K562 (cell line): ENCODE measurements around the gene FAF2. TPM values are rescaled to one million over a fixed set of nuclear protein-coding genes. Genes with fewer than 3 reads are reported as not detected.

Experiments
- ATAC-seq: fragments of 200-7000 bp; cut with Tn5 transposase; 3 replicates; pipeline ENCODE4 v1.9.1; 2020; ENCODE audit warnings: moderate library complexity
- BruUV-seq: library from RNA; stranded (reverse); fragments of 400-500 nt; replicated peaks from 2 replicates; lab custom pipeline; 2021; lab: Mats Ljungman, UMichigan
- CTCF ChIA-PET: fragments of 300-600 bp; formaldehyde crosslinking; extraction: SDS; loops from one replicate; lab custom pipeline; 2021; ENCODE audit warnings: low intra/inter-chr PET ratio; lab: Yijun Ruan, JAX
- POLR2A ChIA-PET: fragments of 300-600, 350-650 bp; sonication (Branson Sonifier 250); formaldehyde crosslinking; extraction: SDS; loops from one replicate; lab custom pipeline; 2021; ENCODE audit warnings: antibody characterized with exemption, inconsistent platforms; lab: Yijun Ruan, JAX
- DNase-seq, 4 experiments: peaks; one replicate each; pipeline versions ENCODE4 v3.0.0 to v3.0.0-alpha.2; 2011 to 2018; ENCODE audit warnings: low spot score in 3 of 4, mixed read lengths in 3 of 4; ENCODE audit errors: extremely low read depth in 1 of 4
- FAIRE-seq: peaks from 2 replicates; lab custom pipeline; 2011; peaks lifted over from hg19 to GRCh38; lab: Jason Lieb, UNC
- H2AFZ ChIP-seq: 2 replicates; pipeline ENCODE4 v1.6.0; 2011; ENCODE audit warnings: low read depth, low read length, control low read depth, inconsistent platforms
- H3K27ac ChIP-seq: fragments of 200-600 bp; 3 replicates; pipeline ENCODE4 v1.8.0; 2011; ENCODE audit warnings: low read depth, mild to moderate bottlenecking, control low read depth, inconsistent platforms, low read length, moderate library complexity, mixed read lengths; ENCODE audit errors: extremely low read depth
- H3K27me3 ChIP-seq, 2 experiments: fragments of 300-600 bp in 1 of 2; 2 replicates in 1 of 2; 3 replicates in 1 of 2; pipeline versions ENCODE4 v1.6.0 to v1.8.0; 2011; ENCODE audit warnings: inconsistent platforms in 2 of 2, low read length in 2 of 2, mild to moderate bottlenecking in 1 of 2, mixed read lengths in 1 of 2, moderate library complexity in 1 of 2; ENCODE audit not compliant: control insufficient read depth in 2 of 2, insufficient read depth in 2 of 2
- H3K36me3 ChIP-seq: fragments of 300-600 bp; 3 replicates; pipeline ENCODE4 v1.8.0; 2011; ENCODE audit warnings: mild to moderate bottlenecking, low read length, inconsistent platforms; ENCODE audit not compliant: control insufficient read depth, insufficient read depth
- H3K4me1 ChIP-seq, 2 experiments: fragments of 200-600 bp in 1 of 2; replicated peaks in 1 of 2; 2 replicates in 1 of 2; 3 replicates in 1 of 2; pipeline versions ENCODE4 v1.5.1 to v1.8.0; 2011; ENCODE audit warnings: inconsistent platforms in 2 of 2, low read length in 2 of 2, mild to moderate bottlenecking in 1 of 2, mixed read lengths in 1 of 2, moderate library complexity in 1 of 2; ENCODE audit not compliant: control insufficient read depth in 2 of 2, insufficient read depth in 2 of 2
- H3K4me2 ChIP-seq: 2 replicates; pipeline ENCODE4 v1.6.1; 2011; ENCODE audit warnings: low read length, control low read depth, inconsistent platforms, mixed read lengths; ENCODE audit not compliant: insufficient read depth
- H3K4me3 ChIP-seq: fragments of 200-600 bp; sonication (generic), shearing (Covaris generic); 2 replicates; pipeline ENCODE4 v1.5.1; 2016; ENCODE audit warnings: control low read depth, inconsistent platforms
- H3K79me2 ChIP-seq: fragments of 200-600 bp; 3 replicates; pipeline ENCODE4 v1.8.0; 2011; ENCODE audit warnings: low read length, inconsistent platforms; ENCODE audit not compliant: control insufficient read depth, insufficient read depth
- H3K9ac ChIP-seq, 2 experiments: 2 replicates each; pipeline versions ENCODE4 v1.6.0 to v1.6.1; 2011; ENCODE audit warnings: low read depth in 2 of 2, low read length in 2 of 2, control low read depth in 1 of 2, inconsistent platforms in 1 of 2, mild to moderate bottlenecking in 1 of 2, mixed read lengths in 1 of 2; ENCODE audit not compliant: insufficient read depth in 1 of 2
- H3K9me1 ChIP-seq: one replicate; pipeline ENCODE4 v1.6.0; 2011; ENCODE audit warnings: inconsistent platforms, mild to moderate bottlenecking, low read length, moderate library complexity; ENCODE audit not compliant: control insufficient read depth, insufficient read depth
- H3K9me3 ChIP-seq: replicated peaks from 2 replicates; pipeline ENCODE4 v1.5.1; 2011; ENCODE audit warnings: low read depth, low read length, inconsistent platforms; ENCODE audit not compliant: control insufficient read depth, insufficient read depth
- H4K20me1 ChIP-seq: replicated peaks from 2 replicates; pipeline ENCODE4 v1.6.1; 2011; ENCODE audit warnings: low read length, inconsistent platforms, mixed read lengths; ENCODE audit not compliant: control insufficient read depth, insufficient read depth
- GABPA ChIP-seq: fragments of 200-800 bp; sonication (Bioruptor generic); conservative IDR thresholded peaks from 2 replicates; pipeline ENCODE4 v1.6.1; 2016; ENCODE audit warnings: low read depth, missing genetic modification characterization, missing compliant biosample characterization
- GABPB2 ChIP-seq: fragments of 250-450 bp; sonication (Bioruptor Pico); conservative IDR thresholded peaks from 2 replicates; pipeline ENCODE4 v1.5.1; 2021; ENCODE audit warnings: mild to moderate bottlenecking
- MTA3 ChIP-seq: fragments of 450-650 bp; formaldehyde crosslinking; IDR thresholded peaks from 2 replicates; pipeline ENCODE4 v1.6.1; 2017; ENCODE audit warnings: mild to moderate bottlenecking, borderline replicate concordance
- POLR2AphosphoS2 ChIP-seq: IDR thresholded peaks from 2 replicates; pipeline ENCODE4 v1.6.1; 2012; ENCODE audit warnings: low read length, improper control_type of control experiment
- RFX1 ChIP-seq: fragments of 450-650 bp; IDR thresholded peaks from 2 replicates; pipeline ENCODE4 v1.6.1; 2016; ENCODE audit warnings: mild to moderate bottlenecking, moderate library complexity
- SNIP1 ChIP-seq: fragments of 450-650 bp; IDR thresholded peaks from 2 replicates; pipeline ENCODE4 v1.7.1; 2017; ENCODE audit warnings: low read depth, mild to moderate bottlenecking
- TAF7 ChIP-seq: fragments of 450-650 bp; IDR thresholded peaks from 2 replicates; pipeline ENCODE4 v1.6.1; 2016; ENCODE audit warnings: missing genetic modification characterization, missing compliant biosample characterization
- ZNF24 ChIP-seq: fragments of 450-650 bp; IDR thresholded peaks from 2 replicates; pipeline ENCODE4 v1.6.1; 2016
- ZNF785 ChIP-seq: fragments of 250-450 bp; sonication (Bioruptor Pico); IDR thresholded peaks from 2 replicates; pipeline ENCODE4 v1.4.0; 2020; ENCODE audit warnings: mild to moderate bottlenecking
- WGBS: fragments of 100-300 bp; shearing (Covaris generic); methylation state at CpG from one replicate; pipeline ENCODE4 v1.1.6; 2016; ENCODE audit warnings: low coverage, mixed read lengths; ENCODE audit not compliant: insufficient coverage; ENCODE audit errors: missing lambda C conversion rate; 5-methylcytosine and 5-hydroxymethylcytosine counted together
- in situ Hi-C: fragments of 300-500 bp; cut with MboI; formaldehyde crosslinking; loops from 4 replicates; pipeline ENCODE4 v1.15.0; 2018; ENCODE audit warnings: inconsistent platforms, mixed read lengths
- intact Hi-C: fragments of 100-400 bp; cut with micrococcal nuclease; formaldehyde crosslinking; loops from 2 replicates; pipeline ENCODE4 v1.14.2; 2022
- polyA plus RNA-seq, 8 experiments: library from polyadenylated mRNA; depleted of rRNA in 4 of 8; stranded (reverse) in 5 of 8; unstranded in 3 of 8; fragments of >200 nt; fragmentation: Nextera tagmentation in 2 of 8; fragmentation: Illumina TruSeq in 1 of 8; extraction: Ambion mirVana in 2 of 8; extraction: Trizol in 1 of 8; gene quantifications; 2 replicates each; pipeline versions ENCODE4 v1.2.1 to v1.2.3, GENCODE V29; 2011 to 2014; ENCODE audit warnings: inconsistent platforms in 1 of 8, missing spikeins in 1 of 8
- total RNA-seq, 7 experiments: library from RNA; depleted of rRNA in 6 of 7; stranded (reverse); fragments of >200 nt in 6 of 7; fragmentation: Illumina TruSeq in 2 of 7; extraction: Trizol in 2 of 7; gene quantifications; 2 replicates each; pipeline versions ENCODE4 v1.2.1 to v1.2.3, GENCODE V29; 2011 to 2021; ENCODE audit warnings: low replicate concordance in 1 of 7
- TF ChIP-seq, protein P1 (sequence below): fragments of 450-650 bp; IDR thresholded peaks from 2 replicates; pipeline ENCODE4 v1.6.1; 2016; ENCODE audit warnings: borderline replicate concordance
- TF ChIP-seq, protein P2 (sequence below): fragments of 450-650 bp; IDR thresholded peaks from 2 replicates; pipeline ENCODE4 v1.6.1; 2016
- TF ChIP-seq, protein P3 (sequence below): fragments of 250-450 bp; sonication (Bioruptor Pico); IDR thresholded peaks from 2 replicates; pipeline ENCODE4 v1.6.1; 2021; ENCODE audit warnings: mild to moderate bottlenecking
- TF ChIP-seq, protein P4 (sequence below): fragments of 200-800 bp; sonication (Bioruptor generic); IDR thresholded peaks from 2 replicates; pipeline ENCODE4 v1.6.1; 2016; ENCODE audit warnings: missing genetic modification characterization, missing compliant biosample characterization

Gene FAF2
- total and polyA plus RNA-seq, 9 of the 15 experiments (the other 6 are each of a cell fraction or from before 2014, with no cell fraction given) = 25.0 to 44.6 (median 36.1) TPM

DNA sequence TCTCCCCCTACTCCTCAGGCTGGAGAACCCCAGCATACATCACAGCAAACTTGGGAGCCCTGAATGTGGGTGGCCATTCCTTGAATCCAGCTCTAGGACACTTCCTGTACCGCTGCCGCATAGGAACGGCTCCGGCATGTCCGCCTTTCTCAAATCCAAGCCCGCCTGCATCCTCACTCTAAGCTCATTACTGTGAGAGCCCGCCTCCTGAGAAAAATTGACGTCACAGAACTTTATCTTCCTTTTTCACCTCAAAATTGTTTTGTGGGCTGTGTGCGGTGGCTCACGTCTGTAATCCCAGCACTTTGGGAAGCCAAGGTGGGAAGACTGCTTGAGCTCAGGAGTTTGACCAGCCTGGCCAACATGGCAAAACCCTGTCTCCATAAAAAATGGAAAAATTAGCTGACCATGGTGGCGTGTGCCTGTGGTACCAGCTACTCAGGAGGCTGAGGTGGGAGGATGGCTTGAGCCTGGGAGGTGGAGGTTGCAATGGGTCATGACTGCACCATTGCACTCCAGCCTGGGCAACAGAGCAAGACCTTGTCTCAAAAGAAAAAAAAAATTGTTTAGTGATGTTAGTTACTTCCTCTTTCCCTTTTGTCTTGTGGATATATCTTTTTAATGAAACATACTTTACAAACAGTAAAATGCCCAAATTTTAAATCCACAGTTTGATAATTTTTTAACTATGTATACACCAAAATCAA, 66.2 kb downstream of the FAF2 start (continued):
- TF ChIP-seq, protein P1, sequence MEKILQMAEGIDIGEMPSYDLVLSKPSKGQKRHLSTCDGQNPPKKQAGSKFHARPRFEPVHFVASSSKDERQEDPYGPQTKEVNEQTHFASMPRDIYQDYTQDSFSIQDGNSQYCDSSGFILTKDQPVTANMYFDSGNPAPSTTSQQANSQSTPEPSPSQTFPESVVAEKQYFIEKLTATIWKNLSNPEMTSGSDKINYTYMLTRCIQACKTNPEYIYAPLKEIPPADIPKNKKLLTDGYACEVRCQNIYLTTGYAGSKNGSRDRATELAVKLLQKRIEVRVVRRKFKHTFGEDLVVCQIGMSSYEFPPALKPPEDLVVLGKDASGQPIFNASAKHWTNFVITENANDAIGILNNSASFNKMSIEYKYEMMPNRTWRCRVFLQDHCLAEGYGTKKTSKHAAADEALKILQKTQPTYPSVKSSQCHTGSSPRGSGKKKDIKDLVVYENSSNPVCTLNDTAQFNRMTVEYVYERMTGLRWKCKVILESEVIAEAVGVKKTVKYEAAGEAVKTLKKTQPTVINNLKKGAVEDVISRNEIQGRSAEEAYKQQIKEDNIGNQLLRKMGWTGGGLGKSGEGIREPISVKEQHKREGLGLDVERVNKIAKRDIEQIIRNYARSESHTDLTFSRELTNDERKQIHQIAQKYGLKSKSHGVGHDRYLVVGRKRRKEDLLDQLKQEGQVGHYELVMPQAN = no peak
- TF ChIP-seq GABPA (tag) (no peak), ZNF785 (CRISPR knock-in tag) (no peak)
- TF ChIP-seq, protein P2, sequence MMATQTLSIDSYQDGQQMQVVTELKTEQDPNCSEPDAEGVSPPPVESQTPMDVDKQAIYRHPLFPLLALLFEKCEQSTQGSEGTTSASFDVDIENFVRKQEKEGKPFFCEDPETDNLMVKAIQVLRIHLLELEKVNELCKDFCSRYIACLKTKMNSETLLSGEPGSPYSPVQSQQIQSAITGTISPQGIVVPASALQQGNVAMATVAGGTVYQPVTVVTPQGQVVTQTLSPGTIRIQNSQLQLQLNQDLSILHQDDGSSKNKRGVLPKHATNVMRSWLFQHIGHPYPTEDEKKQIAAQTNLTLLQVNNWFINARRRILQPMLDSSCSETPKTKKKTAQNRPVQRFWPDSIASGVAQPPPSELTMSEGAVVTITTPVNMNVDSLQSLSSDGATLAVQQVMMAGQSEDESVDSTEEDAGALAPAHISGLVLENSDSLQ = no peak
- TF ChIP-seq, protein P3, sequence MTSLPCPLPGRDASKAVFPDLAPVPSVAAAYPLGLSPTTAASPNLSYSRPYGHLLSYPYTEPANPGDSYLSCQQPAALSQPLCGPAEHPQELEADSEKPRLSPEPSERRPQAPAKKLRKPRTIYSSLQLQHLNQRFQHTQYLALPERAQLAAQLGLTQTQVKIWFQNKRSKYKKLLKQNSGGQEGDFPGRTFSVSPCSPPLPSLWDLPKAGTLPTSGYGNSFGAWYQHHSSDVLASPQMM (CRISPR knock-in tag) = no peak

DNA sequence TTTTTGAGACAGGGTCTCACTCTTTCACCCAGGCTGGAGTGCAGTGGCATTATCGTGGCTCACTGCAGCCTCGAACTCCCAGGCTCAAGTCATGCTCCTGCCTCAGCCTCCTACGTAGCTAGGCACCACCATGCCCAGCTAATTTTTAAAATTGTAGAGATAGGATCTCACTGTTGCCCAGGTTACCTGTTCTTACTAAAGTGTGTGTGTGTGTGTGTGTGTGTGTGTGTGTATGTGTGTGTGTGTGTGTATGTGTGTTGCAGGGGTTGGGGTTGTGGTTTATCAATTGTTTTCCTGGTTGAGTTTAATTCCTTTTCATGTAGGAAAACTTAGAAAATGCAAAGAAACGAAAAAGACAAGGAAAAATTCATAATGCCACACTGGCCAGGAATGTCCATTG, 67.2 kb downstream of the FAF2 start:
- H3K4me1 ChIP-seq = peaks cover 9 to 11% of the 10 kb centered on the region in 2 experiments; a peak in 4 of 5 replicates
- no peaks in the 10 kb centered on the region for H4K20me1 ChIP-seq
- 45% methylated on average over 4 of the region's 4 CpGs for WGBS
- in situ Hi-C loops (no loop called here), intact Hi-C loops (no loop called here)
- ChIA-PET POLR2A (no interaction called here), CTCF (no interaction called here)
- no peak overlapping the region for H3K9ac ChIP-seq
- no peaks in the 10 kb centered on the region for H3K9me1 ChIP-seq
- no peak overlapping the region for H2AFZ ChIP-seq
- ATAC-seq = no peak
- H3K36me3 ChIP-seq = no peaks in the 10 kb centered on the region
- no TSS peak for BruUV-seq
- no peak overlapping the region for H3K4me2 ChIP-seq
- no peak overlapping the region for H3K4me3 ChIP-seq
- no peak for FAIRE-seq
- H3K79me2 ChIP-seq = no peaks in the 10 kb centered on the region
- peaks cover 8% of the 10 kb centered on the region in 2 experiments; a peak in 3 of 5 replicates for H3K27me3 ChIP-seq
- DNase-seq = no peak
- H3K9me3 ChIP-seq = no peaks in the 10 kb centered on the region
- H3K27ac ChIP-seq = no peak overlapping the region
- TF ChIP-seq TAF7 = no peak
- no peak for TF ChIP-seq POLR2AphosphoS2
- no peak for TF ChIP-seq ZNF24
- no peak for TF ChIP-seq SNIP1
- no peak for TF ChIP-seq MTA3
- no peak for TF ChIP-seq GABPB2 (CRISPR knock-in tag)
- TF ChIP-seq, protein P4, sequence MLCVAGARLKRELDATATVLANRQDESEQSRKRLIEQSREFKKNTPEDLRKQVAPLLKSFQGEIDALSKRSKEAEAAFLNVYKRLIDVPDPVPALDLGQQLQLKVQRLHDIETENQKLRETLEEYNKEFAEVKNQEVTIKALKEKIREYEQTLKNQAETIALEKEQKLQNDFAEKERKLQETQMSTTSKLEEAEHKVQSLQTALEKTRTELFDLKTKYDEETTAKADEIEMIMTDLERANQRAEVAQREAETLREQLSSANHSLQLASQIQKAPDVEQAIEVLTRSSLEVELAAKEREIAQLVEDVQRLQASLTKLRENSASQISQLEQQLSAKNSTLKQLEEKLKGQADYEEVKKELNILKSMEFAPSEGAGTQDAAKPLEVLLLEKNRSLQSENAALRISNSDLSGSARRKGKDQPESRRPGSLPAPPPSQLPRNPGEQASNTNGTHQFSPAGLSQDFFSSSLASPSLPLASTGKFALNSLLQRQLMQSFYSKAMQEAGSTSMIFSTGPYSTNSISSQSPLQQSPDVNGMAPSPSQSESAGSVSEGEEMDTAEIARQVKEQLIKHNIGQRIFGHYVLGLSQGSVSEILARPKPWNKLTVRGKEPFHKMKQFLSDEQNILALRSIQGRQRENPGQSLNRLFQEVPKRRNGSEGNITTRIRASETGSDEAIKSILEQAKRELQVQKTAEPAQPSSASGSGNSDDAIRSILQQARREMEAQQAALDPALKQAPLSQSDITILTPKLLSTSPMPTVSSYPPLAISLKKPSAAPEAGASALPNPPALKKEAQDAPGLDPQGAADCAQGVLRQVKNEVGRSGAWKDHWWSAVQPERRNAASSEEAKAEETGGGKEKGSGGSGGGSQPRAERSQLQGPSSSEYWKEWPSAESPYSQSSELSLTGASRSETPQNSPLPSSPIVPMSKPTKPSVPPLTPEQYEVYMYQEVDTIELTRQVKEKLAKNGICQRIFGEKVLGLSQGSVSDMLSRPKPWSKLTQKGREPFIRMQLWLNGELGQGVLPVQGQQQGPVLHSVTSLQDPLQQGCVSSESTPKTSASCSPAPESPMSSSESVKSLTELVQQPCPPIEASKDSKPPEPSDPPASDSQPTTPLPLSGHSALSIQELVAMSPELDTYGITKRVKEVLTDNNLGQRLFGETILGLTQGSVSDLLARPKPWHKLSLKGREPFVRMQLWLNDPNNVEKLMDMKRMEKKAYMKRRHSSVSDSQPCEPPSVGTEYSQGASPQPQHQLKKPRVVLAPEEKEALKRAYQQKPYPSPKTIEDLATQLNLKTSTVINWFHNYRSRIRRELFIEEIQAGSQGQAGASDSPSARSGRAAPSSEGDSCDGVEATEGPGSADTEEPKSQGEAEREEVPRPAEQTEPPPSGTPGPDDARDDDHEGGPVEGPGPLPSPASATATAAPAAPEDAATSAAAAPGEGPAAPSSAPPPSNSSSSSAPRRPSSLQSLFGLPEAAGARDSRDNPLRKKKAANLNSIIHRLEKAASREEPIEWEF (CRISPR knock-in tag) = no peak
- TF ChIP-seq RFX1 = peak; percentile 63
